ENCODE data around the gene TRAPPC14.
"Not testable (repeated sequence)": the region's sequence is repeated elsewhere in the genome, so short reads cannot be mapped to it uniquely, and the experiment has no call there.

The TRAPPC14 gene

DNA sequence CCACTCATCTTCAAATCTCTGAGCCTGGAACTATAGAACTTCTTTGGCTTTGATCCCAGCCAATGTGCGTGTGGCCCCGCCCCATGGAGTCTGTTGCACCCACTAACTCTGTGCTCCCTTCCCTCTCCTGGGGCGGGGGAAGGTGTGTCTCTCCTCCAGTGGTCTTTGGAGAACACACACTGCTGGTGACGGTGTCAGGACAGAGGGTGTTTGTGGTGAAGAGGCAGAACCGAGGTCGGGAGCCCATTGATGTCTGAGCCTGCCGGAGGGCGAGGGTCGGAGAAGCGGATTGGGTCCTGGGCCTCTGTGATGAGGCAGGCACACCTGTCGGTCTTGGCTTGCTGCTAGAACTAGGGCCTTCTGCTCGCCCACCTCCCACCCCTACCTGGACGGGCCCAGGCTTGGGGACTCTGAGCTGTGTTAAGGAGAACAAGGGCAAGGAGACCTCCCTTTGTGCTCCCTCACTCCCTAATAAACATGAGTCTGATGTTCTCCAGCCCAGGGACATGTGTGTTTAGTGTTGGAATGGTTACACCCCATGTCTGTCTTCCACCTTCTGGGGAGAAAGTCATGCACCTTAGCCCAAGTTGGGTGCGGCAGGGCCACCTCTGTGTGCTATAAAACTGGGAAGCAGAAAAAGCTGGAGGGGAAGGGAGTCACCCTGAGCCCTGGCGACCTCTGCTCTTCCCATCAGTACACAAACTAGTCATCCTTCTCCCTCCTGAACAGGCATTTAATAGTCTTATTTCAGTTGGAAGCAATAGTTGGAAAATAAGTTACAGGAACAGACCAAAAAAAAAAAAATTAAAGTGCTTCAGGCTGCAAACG lies 4.6 kb downstream of the TRAPPC14 start:
- DNase-seq (ENCODE audit: low spot score): no peak

DNA sequence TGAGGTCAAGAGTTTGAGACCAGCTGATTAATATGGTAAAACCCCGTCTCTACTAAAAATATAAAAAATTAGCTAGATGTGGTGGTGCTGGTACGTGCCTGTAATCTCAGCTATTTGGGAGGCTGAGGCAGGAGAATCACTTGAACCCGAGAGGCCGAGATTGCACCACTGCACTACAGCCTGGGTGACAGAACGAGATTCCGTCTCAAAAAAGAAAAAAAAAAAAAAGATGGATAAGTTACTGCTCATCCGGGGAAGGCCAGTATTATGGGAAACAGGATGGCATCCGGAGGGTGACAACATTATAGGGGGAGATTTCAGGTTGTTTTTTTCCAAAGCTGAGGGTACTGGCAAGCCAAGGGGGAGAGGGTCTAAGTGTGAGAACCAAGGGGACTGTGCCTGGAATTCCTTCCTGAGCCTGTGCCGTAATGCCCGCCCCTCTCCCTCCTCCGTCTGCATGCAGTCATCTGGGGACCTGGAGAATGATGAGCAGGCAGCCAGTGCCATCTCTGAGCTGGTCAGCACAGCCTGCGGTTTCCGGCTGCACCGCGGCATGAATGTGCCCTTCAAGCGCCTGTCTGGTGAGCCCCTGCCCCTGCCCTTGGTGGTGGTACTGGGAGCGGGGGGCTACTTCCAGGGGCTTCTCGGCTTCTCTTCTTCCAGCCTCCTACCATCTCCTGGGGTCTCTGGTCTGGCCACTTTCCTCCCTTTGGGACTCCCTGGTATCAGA lies 5.4 kb downstream of the TRAPPC14 start:
- DNase-seq (ENCODE audit: low spot score): no peak

DNA sequence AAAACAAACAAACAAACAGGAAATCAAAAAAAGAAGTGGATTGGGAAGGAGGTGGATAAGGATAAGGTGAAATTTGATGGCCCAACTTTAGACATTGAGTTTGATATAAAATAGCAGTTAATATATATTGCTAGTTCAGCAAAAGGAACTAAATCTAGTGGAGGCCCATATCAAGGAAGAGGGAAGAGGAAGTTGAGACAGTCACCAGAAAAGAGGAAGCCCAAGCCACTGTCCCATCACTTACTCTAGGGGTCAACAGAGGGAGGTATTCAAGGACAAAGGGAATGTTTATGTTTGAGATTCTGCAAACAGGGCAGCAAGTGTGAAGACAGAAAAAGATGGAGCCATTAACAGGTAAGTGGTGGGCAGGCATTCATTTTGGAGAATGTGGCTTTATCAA lies 6.1 kb downstream of the TRAPPC14 start:
- no peak for DNase-seq (ENCODE audit: low spot score)

DNA sequence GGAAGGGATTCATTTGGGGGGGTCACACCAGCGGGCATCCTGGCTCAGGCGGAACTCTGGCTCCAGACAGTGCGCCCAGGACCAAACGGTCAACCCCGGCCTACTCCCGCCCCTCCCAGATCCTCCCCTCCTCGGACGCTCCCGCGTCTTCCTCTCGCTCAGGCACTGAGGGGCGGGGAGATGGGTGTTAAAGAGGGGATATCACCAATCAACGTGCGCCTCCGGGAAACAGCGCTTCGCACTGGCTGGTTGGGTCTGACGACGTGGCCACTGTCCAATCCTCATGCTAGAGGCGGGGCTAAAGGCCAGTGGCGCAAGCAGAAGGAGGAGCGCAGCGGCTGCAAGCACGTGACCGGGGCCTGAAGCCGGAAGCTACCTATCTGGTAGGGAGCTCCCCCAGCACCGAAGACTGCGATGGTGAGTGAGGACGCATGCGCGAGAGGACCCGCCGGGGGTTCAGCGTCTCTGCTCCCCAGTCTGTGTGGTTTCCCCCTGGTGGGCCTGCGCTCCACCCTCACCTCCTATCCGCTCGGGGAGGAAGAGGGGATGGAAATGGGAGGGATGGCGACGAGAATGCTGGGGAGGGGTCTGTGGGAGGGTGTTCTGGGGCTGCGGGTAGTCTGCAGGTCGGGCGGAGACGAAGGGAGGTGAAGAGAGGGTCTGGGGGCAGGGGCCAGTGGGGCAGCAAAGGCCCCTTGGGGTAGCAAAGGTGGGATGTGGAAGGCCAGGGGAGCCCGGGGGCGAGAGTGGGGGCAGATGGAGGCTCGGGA lies 9.8 kb downstream of the TRAPPC14 start, which contains the start of gene LAMTOR4:
LAMTOR4 (plus strand) TSS at position 360 of the 770 bp plus-strand sequence; CDS start at position 415, 55 bp downstream.
- peak; percentile 98 for DNase-seq (ENCODE audit: low spot score)

DNA sequence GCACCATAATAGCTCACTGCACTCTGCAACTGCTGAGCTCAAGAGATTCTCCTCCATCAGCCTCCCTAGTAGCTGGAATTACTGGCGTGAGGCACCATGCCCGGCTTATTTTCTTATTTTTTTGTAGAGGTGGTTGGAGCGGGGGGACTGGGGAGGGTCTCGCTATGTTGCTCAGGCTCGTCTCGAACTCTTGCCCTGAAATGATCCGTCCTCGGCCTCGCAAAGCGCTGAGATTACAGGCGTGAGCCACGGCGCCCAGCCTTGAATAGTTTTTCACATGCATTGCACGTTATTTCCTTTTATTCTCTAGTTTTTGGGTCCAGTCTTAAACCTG lies 10.3 kb downstream of the TRAPPC14 start:
- DNase-seq (ENCODE audit: low spot score): no peak

DNA sequence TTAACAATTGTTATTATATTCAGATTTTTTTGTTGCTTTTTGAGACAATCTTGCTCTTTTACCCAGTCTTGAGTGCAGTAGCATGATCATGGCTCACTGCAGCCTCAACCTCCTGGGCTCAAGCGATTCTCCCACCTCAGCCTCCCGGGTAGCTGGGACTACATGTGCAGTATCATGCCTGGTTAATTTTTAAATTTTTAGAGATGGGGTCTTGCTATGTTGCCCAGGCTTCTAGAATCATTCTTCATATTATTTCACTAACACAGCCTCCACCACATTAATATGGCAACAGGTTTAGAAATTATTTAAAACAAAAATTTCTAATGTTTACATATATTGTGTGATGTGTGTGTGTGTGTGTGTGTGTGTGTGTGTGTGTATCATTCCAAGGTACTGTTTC lies 11.2 kb downstream of the TRAPPC14 start:
- no peak for DNase-seq (ENCODE audit: low spot score)

DNA sequence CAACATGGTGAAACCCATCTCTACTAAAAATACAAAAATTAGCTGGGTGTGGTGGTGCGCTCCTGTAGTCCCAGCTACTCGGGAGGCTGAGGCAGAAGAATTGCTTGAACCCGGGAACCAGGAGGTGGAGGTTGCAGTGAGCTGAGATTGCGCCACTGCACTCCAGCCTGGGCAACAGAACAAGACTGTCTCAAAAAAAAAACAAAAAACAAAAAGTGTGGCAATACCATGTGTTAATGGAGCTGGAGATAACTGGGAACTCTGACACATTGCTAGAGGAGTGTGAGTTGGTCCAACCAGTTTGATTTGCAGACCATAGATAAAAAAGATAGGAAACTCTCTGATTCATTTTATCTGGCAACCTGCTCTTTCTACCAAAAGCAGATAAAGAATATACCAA lies 12.2 kb downstream of the TRAPPC14 start:
- DNase-seq (ENCODE audit: low spot score): not testable (repeated sequence)

DNA sequence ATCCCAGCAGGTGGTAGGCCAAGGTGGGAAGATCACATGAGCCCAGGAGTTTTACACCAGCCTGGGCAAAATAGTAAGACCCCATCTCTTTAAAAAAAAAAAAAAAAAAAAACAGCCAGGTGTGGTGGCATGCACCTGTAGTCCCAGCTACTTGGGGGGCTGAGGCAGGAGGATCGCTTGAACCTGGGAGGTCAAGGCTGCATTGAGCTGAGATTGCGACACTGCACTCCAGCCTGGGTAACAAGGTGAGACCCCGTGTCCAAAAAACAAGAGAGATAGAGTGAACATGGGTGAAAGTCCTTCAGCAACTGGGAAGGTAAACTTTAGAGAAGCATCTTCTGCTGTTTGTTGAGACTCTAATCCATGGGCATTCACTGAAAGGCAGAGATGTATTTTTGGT lies 16.1 kb downstream of the TRAPPC14 start:
- no peak for DNase-seq (ENCODE audit: low spot score)

DNA sequence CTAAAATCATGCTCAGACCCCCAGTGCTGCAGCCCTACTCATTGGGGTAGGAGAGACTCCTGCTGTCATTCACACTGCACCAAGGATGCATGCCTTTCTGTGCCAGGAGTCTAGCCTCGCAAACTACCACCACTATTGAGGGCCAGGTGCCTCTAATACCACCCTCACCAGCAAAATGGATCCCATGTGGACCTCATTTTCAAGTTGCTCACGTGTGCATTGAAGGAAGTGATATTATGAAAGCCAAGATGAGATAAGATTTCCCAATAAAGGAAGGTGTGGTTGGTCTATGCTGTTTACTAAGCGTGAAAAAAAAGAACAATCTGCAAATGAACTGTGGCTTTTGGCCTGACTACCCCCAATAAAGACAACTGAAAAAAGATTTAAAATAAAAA lies 17.0 kb downstream of the TRAPPC14 start:
- DNase-seq (ENCODE audit: low spot score): no peak

DNA sequence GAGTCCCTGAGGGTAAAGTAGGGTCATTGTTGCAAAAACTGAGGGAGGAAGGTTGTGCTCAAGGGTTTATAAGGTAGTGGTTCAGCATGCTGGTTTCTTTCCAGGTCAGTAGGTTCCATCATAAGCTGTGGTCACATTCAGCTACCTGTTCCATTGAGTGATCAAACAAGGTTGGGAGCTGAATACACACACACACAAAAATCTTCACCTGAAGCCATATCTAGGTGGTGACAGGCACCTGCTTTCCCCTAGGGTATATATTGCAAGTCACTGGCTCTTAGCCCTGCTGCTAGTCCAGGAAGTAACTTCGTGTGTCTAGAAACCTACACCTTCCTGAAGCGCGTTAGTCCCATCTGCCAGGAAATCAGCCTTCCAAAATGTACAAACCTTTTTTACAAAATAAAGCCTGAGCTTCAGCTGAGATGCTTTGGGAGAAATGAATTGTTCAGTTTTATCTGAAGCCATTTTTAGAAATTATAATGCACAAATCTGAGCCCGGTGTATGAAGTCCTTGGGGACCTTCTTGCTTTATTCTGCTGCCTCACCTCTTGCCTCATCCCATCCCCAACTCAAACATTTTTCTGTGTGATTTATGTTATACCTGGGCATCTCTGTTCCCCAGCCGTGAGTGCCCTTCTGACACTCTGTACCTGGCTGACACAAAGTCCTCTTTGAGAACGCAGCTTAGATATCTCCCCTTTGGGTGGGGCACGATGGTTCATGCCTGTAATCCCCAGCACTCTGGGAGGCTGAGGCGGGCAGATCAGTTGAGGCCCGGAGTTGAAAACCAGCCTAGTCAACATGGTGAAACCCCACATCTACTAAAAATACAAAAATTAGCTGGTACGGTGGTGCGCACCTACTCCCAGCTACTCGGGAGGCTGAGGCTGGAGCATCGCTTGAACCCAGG lies 20.4 kb downstream of the TRAPPC14 start:
- DNase-seq (ENCODE audit: low spot score): no peak

DNA sequence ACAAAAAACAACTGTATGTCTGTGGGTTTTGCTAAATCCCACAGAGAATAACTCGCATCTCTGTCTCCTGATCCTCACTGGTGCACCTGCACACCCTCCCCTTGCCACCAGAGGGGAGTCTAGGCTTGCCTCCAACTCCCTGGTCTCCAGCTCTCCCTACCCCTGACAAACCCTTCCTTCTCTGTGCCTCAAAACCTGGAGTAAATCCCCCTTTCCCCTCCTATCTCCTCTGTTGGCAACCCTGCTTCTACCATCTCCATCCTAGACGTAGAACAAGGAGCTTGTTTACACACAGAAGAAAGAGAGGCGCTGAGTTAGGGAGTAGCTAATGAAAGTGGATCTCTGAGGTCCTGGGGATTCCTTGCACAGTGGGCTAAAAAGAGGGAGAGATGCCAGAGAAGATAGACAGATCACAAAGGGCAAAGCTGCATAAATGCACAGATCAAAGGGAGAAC lies 25.8 kb downstream of the TRAPPC14 start:
- DNase-seq (ENCODE audit: low spot score): peak; percentile 77

DNA sequence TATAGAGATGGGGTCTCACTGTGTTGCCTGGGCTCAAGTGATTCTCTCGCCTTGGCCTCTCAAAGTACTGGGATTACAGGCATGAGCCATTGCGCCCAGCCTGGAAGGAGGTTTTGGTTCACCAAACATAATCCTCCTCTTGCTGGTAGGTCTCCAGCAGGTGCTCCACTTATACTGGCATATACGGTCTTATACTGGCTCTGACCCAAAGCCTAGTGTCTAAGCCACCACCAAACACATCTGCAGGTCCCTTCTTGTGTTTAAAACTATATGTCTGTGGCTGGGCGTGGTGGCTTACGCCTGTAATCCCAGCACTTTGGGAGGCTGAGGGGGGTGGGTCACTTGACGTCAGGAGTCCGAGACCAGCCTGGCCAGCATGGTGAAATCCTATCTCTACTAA lies 26.4 kb downstream of the TRAPPC14 start:
- no peak for DNase-seq (ENCODE audit: low spot score)

DNA sequence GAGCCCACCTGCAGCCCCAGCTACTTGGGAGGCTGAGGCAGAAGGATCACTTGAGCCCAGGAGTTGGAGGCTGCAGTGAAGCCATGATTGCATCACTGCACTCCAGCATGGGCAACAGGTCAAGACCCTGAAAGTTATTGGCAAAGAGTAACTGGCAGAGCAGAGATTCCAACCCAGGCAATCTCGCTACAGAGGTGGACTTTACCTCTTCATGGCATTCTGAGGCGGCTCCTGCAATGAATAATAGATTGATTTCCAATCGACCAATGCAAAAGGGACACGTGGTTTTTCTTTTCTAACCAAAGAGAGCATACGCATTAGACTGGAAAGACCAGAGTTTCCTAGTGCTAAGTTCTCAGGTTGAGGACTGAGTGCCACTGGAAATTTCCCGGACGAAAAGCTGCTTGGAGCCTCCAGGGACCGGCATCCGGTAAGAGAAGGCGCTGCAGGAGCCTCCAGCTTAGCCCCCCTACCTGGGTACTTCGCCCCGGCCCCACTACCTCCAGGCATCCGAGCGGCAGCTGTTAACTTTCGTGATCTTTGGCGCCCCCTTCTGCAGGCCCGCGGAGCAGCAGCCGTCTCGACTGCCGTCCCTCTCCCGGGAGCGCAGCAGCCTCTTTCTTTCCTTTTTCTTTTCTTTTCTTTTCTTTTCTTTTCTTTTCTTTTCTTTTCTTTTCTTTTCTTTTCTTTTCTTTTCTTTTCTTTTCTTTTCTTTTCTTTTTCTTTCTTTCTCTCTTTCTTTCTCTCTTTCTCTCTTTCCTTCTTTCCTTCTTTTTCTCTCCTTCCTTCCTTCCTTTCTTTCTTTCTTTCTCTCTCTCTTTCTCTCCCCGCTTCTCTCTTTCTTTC lies 27.7 kb downstream of the TRAPPC14 start:
- DNase-seq (ENCODE audit: low spot score): peak; percentile 90

DNA sequence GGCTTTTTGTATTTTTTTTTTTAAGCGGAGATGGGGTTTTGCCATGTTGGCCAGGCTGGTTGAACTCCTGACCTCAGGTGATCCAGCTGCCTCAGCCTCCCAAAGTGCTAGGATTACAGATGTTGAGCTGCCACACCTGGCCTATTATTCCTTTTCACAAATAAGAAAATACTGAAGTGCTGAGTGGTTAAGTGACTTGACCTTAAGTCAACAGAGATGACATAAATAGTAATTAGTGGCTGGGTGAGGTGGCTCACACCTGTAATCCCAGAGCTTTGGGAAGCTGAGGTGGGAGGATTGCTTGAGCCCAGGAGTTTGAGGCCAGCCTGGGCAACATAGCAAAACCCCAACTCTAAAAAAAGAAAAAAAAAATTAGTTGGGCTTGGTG lies 28.3 kb downstream of the TRAPPC14 start:
- DNase-seq (ENCODE audit: low spot score): not testable (repeated sequence)

DNA sequence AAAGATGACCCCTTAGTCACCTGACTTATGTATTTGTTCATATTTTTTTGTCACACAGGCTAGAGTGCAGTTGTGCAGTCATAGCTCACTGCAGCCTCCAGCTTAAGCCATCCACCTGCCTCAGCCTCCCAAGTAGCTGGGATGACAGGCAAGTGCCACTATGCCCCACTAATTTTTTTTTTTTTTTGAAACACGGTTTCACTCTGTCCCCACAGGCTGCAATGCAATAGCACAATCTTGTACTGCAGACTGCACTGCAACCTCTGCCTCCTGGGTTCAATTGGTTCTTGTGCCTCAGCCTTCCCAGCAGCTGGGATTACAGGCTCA lies 29.9 kb downstream of the TRAPPC14 start:
- DNase-seq (ENCODE audit: low spot score): no peak

DNA sequence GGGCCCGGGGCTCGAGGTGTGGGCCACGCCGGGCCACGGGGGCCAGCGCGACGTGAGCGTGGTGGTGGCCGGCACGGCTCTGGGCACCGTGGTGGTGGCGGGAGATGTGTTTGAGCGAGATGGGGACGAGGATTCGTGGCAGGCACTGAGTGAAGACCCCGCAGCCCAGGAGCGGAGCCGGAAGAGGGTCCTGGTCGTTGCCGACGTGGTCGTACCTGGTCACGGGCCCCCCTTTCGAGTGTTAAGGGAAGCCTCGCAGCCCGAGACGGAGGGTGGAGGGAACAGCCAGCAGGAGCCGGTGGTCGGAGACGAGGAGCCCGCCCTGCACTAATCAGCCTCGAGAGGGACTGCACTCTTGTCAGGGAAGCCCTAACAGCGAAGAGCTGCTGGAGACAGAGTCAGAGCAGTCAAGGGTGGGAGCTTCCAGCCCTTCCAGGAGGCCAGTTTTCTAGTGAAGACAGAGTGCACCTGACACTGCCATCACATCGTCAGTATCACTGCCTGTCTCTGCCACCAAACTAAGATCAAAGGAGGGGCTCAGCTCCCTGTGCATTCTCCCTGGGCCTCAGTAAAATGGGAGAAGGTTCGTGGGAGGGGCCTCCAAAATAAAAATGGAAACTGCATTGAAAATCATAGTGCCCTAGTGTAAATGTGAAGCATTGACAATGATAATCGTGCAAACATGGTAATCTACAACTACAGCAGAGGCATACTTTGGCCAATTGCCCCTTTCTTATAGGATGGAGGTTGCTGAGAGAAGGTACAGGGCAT lies 30.5 kb downstream of the TRAPPC14 start:
- no peak for DNase-seq (ENCODE audit: low spot score)

DNA sequence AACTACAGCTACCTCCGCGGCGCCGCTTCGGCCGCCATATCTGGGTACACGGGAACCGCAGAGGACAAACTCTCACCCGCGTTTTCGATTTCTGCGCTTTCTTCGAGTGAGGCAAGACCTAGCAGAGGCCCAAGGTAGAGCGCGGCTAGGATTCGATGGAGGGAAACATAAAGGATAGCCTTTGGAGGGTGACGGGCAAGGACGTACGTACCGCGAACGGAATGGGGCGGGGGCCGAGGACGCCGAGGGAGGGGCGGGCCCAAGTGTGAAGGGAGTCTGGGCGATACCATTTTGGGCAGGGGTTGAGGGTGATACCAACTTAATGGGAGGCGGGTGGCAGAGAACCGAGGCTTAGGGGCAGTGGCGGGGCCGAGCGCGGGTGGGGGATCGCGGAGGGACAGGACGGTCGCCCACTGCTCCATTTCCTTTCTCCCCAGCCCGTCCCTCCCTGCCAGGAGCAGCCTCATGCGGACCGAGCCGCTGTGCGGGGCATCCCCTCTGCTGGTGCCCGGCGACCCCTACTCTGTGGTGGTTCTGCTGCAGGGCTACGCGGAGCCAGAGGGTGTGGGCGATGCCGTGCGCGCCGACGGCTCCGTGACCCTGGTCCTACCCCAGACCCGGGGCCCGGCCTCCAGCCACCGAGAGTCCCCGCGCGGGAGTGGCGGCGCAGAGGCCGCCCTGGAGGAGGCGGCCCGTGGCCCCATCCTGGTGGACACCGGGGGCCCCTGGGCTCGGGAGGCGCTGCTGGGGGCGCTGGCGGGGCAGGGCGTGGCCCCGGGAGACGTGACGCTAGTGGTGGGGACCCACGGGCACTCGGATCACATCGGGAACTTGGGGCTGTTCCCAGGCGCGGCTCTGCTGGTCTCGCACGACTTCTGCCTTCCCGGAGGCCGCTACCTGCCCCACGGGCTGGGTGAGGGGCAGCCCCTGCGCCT lies 31.3 kb downstream of the TRAPPC14 start, which contains the start of gene MBLAC1:
MBLAC1 (plus strand) TSS at position 37 of the 935 bp plus-strand sequence; CDS start at position 466, 429 bp downstream.
- peak; percentile 91 for DNase-seq (ENCODE audit: low spot score)

DNA sequence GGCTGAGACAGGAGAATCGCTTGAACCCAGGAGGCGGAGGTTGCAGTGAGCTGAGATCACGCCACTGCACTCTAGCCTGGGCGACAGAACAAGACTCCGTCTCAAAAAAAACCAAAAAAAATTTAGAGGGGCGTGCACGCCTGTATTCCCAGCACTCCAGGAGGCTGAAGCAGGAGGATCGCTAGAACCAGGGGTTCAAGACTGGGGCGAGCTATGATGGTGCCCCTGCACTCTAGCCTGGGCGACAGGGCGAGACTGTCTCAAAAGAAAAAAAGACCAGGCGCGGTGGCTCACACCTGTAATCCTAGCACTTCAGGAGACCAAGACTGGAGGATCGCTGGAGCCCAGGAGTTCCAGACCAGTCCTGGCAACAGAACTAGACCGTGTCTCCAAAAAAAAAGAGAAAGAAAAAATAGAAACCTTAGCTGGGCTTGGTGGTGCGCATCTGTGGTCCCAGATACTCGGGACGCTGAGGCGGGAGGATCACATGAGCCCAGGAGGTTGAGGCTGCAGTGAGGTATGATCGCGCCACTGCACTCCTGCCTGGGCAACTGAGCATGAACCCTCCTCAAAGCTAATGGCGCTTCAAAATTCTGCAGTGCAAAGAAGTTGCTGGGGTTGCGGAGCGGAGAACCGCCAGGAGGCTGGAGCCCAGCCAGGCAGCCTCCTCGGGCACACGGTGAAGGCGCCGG lies 32.1 kb downstream of the TRAPPC14 start:
- no peak for DNase-seq (ENCODE audit: low spot score)
